ENCODE results near the gene SGMS1.

GRCh38 chr10:50361946-50362345 lies 261.8 kb downstream of the SGMS1 start:
- TF ChIP-seq CTCF (IDR thresholded peaks at IDR 0.05; ENCODE audit: insufficient read depth, low read length, poor library complexity, severe bottlenecking), result no peak
- TF ChIP-seq EZH2phosphoT487 (conservative IDR thresholded peaks at IDR 0.05; ENCODE audit: low read length), result no peak
